GM18858 (cell line): ENCODE results near the gene ODAD2.
"Not testable (repeated sequence)": the region's sequence is repeated elsewhere in the genome, so short reads cannot be mapped to it uniquely, and the experiment has no call there.

Source experiments
- ATAC-seq: cut with Tn5 transposase; IDR thresholded peaks from one replicate; pipeline ENCODE4 v1.9.1; 2021; ENCODE audit not compliant: unreplicated experiment

Gene ODAD2

GRCh38 chr10:27959093-27959715 is 39.7 kb downstream of the ODAD2 start:
- ATAC-seq = no peak

- ATAC-seq = peak; percentile 80
Observed at GRCh38 chr10:27958383-27958782, 40.5 kb downstream of the ODAD2 start.

GRCh38 chr10:27950242-27950564 is 48.7 kb downstream of the ODAD2 start:
- ATAC-seq = no peak

GRCh38 chr10:27949528-27950241 is 49.2 kb downstream of the ODAD2 start:
- no peak for ATAC-seq

- ATAC-seq = no peak
Observed at GRCh38 chr10:27948186-27948585, 50.7 kb downstream of the ODAD2 start.

GRCh38 chr10:27947540-27947939 is 51.3 kb downstream of the ODAD2 start:
- ATAC-seq = no peak

GRCh38 chr10:27944005-27944404 is 54.9 kb downstream of the ODAD2 start:
- ATAC-seq = no peak

- no peak for ATAC-seq
Observed at GRCh38 chr10:27914888-27915287, 84.0 kb downstream of the ODAD2 start.

GRCh38 chr10:27912231-27912630 is 86.6 kb downstream of the ODAD2 start:
- no peak for ATAC-seq

GRCh38 chr10:27911539-27911938 is 87.3 kb downstream of the ODAD2 start:
- ATAC-seq = no peak

- no peak for ATAC-seq
Observed at GRCh38 chr10:27911011-27911410, 87.9 kb downstream of the ODAD2 start.

GRCh38 chr10:27908231-27908630 is 90.6 kb downstream of the ODAD2 start:
- no peak for ATAC-seq

GRCh38 chr10:27899485-27899884 is 99.4 kb downstream of the ODAD2 start:
- ATAC-seq = not testable (repeated sequence)

GRCh38 chr10:27899058-27899457 is 99.8 kb downstream of the ODAD2 start:
- ATAC-seq = no peak

- no peak for ATAC-seq
Observed at GRCh38 chr10:27893358-27893954, 105.4 kb downstream of the ODAD2 start.

- ATAC-seq = no peak
Observed at GRCh38 chr10:27890971-27891370, 107.9 kb downstream of the ODAD2 start.

GRCh38 chr10:27889518-27889917 is 109.4 kb downstream of the ODAD2 start:
- no peak for ATAC-seq

- ATAC-seq = no peak
Observed at GRCh38 chr10:27884185-27884641, 114.7 kb downstream of the ODAD2 start.

GRCh38 chr10:27878281-27878680 is 120.6 kb downstream of the ODAD2 start:
- no peak for ATAC-seq

- ATAC-seq = no peak
Observed at GRCh38 chr10:27865221-27865635, 133.7 kb downstream of the ODAD2 start.

GRCh38 chr10:27861781-27862180 is 137.1 kb downstream of the ODAD2 start:
- no peak for ATAC-seq

GRCh38 chr10:27857616-27858015 is 141.3 kb downstream of the ODAD2 start:
- ATAC-seq = no peak
